8988T (cell line): ENCODE results near the gene DOK7.

Experiments
- DNase-seq: peaks from one replicate; pipeline ENCODE4 v3.0.0; 2011

DOK7 gene

DNA sequence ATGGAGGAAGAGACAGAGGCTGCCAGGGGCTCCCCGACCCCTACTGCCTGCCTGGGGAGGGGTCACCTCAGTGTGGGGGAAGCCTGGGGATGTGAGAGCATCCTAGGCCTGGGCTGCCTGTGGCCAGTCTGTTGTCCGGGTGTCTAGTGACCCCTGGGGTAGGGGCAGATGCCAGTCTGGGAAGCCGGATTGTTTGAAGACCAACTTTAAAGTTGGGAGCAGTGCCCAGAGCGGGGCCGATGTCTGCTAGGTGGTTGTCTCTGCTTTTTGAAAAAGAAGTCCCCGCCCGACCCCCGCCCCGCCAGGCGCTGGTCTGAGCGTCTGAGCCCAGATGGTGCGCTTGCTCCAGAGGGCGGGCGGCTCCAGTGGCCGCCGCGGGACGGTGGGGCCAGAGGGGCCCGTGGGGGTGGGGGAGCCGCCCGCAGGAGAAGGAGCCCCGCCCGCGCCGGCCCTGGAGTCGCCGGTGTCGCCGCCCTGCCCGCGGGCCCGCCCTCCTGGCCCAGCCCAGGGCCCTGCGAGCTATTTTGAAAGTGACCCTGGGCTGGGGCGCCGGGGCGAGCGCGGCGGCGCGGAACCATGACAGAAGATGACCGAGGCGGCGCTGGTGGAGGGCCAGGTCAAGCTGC, at the start of gene DOK7:
Gene DOK7, plus strand, starts transcription at position 517 of the 626 bp plus-strand sequence. Its CDS starts 70 bp downstream, at position 587.
- no peak for DNase-seq

GRCh38 chr4:3413675-3414420, 49.3 kb upstream of the DOK7 start:
- DNase-seq, result no peak

- DNase-seq, result no peak
Observed at GRCh38 chr4:3414421-3415279, 48.5 kb upstream of the DOK7 start.

GRCh38 chr4:3415471-3416141, 47.5 kb upstream of the DOK7 start:
- no peak for DNase-seq

GRCh38 chr4:3416270-3416669, 46.8 kb upstream of the DOK7 start:
- DNase-seq, result no peak

DNA sequence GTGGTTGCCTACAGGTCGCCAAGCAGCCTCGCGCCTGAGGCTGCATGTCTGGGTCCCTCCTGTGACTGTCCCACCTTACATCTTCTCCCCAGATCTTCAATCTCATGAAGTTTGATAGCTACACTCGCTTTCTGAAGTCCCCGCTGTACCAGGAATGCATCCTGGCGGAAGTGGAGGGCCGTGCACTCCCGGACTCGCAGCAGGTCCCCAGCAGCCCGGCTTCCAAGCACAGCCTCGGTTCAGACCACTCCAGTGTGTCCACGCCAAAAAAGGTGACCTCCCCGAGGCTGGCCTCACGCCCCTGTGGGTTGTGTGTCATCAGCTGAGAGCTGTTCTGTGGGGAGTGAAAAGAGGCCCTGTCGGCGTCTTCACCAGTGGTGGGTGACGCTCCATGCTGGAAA, 46.3 kb upstream of the DOK7 start:
- no peak for DNase-seq

GRCh38 chr4:3417448-3417847, 45.7 kb upstream of the DOK7 start:
- DNase-seq, result no peak

DNA sequence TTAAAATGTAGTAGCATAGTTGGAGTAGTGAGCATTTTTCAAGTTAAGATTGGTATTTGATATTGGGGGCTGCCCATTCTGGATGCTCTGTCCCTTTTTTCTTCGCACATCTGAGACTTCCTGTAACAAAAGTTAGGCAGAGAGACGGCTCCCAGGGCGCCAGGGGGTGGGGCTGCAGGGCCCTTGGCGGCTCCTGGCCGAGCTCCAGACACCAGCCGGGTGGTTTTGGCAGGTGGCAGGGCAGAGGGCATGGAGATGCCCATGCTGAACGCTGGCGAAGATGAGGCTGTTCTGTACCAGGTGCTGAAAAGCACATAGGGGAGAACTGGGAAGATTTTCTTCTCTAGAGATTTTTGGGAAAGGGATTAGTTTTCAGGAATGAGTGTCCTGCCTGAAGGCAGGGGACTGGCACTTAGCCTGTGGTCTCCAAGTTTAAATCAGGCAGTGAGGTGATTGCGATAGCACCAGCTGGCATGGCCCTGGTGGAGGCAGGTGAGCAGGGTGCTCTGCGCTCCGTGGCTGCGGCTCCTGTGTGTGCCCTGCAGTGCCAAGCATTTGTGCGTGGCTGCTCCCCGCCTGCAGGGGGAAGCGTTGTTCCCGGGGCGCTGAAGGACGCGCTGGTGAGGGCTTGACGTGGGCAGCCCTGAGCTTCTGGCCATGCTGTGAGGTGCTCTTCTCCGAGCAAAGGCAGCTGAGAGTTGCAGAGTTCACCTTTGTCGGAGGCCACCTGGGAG, 44.9 kb upstream of the DOK7 start:
- DNase-seq, result peak; percentile 87

DNA sequence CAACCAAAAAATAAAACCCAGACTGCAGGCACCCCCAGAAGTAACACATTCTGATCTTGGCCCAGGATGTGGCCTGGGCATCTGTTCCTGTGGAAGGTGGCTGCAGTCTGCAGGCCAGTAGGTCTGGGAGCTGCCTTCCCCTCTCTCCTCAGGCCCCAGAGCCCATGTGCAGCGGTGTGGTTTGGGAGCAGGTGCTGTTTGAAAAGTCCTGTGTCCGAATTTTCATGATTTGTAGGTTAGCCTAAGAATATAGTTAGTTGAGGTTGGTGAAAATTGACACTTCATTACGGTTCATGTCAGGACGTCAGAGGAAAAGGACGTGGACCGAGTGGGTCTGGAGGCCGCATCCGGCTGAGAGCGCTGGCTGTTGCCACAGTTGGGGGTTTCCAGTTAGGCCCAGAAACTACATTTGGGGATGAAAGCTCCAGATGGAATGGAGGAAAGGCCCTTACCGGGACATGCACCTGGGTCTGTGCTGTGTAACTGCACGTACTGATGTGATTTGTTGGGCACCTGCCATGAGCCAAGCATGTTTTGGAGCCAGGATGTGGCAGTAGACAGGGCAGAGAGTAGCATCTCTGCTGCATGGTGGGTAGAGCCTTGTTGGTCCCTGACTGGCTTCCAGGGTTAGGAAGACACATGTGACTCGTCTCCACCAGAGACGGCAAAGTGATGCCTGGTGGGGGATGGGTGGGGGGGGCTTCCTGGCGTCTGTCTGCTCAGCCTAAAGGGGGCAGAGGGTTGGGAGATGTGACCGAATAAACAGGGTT, 43.1 kb upstream of the DOK7 start:
- no peak for DNase-seq

- no peak for DNase-seq
Observed at GRCh38 chr4:3420606-3420955, 42.5 kb upstream of the DOK7 start.

DNA sequence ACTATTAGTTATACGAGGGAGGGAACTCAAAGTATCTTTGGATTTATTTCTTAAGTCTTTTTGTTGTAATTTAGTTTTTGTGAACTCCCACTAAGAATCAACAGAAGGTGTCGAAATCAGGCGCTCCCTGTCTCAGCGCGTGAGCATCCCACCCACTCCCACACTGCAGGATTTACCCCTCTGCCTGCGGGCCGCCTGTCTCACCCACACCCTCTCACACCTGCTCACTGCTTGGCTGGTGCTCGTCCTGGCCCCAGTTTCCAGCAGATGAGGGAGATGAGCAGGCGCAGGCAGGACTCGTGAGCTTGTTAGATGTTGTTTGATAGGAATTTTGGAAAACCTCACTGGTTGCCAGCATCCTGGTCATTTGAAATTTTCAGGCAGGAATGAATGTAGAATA, 42.1 kb upstream of the DOK7 start:
- no peak for DNase-seq

DNA sequence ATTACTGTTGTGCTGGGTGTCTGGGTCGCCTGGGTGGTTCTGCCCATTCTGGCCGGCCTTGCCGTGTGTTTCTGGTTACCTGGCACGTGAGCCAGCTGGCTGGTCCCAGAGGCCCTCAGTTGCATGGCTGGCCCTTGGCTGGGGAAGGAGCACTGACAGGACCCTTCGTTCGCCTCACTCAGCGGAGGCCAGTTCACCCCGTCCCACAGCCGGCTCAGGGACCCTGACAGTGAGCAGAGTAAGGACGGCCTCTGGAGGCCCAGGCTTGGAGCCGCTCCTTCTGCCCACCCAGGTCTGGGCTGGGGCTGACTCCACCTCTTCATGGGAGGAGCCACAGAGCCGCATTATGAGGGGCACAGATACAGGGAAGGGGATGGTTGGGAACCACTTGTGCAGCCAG, 41.6 kb upstream of the DOK7 start:
- no peak for DNase-seq

DNA sequence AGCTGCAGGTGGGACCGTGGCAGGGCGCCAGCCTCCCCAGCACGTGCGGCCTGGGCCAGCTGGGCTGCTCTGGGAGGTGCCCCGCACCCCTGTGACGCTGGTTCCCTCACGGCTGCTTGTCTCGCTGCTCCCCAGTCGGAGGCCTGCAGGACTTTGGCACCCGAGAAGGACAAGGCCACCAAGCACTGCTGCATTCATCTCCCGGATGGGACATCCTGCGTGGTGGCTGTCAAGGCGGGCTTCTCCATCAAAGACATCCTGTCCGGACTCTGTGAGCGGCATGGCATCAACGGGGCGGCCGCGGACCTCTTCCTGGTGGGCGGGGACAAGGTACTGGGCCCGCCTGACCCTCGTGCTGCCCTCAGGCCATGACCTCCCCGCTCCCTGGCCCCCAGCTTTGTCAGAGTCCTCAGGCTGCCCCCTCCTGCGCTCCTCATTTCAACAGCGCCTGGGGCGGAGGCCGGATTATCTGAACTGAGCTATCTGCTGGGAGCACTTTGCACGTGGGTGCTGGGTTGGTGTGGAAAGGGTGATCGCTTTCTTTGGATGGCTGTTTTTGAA, 40.8 kb upstream of the DOK7 start:
- no peak for DNase-seq

DNA sequence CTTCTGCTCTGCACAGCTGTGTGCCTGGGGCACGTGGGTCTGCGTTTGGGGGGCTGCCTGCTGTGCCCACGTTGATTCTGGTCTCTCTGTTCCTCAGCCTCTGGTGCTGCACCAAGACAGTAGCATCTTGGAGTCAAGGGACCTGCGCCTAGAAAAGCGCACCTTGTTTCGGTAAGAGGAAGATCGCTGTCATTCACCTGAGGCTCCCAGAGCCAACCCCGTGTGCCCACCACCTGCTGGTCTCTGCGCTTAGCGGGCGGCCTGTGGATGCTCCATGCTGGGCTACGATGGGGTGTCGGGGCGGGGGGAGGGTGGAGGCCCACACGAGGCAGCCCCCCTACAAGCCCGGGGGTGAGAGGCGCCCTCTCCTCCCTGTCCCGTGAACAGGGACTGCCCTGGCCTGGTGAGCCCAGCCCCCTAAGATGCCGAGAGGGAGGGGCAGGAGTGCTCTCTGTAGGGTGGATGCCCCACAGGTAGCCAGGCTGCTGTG, 40.3 kb upstream of the DOK7 start:
- DNase-seq, result no peak

DNA sequence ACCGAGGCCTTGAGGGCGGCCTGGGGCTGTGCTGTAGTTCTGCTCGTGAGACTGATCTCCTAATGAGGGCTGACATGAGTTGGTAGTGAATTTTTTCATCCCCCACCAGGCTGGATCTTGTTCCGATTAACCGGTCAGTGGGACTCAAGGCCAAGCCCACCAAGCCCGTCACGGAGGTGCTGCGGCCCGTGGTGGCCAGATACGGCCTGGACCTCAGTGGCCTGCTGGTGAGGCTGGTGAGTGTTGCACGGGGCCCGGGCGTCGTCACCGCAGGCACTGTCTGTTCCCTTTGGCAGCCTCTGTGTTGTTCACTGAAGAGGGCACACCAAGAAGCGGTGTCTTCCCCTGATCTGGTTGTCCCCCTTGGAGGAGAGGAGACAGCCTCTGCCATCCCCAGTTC, 39.7 kb upstream of the DOK7 start:
- DNase-seq, result no peak

GRCh38 chr4:3423952-3424351, 39.2 kb upstream of the DOK7 start:
- DNase-seq, result no peak

DNA sequence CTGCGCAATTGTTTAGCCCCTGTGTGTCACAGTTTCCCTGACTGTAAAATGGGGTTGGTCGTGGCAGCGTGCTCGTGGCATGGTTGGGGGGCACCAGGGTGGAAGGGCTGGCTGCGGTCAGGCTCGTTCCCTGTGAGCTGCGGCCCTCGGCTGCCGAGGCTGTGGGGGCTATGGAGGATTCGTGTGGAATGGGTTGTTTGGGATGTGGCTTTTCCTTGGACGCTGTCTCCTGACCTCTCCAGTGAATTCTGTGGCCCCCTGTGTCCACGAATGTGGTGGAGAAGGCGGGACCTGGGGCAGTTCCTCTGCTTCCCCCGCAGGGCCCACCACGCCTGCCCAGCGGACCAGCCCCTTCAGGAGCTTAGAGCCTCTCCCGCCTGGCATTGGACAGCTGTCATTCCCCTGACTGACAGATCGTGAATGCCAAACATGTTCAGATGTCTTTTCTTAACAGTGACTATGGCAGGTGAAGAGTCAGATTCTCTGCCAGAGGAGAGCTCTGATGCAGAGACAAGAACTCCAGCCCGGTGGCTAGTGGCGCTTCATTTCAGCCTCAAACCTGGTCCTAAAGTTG, 38.5 kb upstream of the DOK7 start:
- DNase-seq, result no peak

DNA sequence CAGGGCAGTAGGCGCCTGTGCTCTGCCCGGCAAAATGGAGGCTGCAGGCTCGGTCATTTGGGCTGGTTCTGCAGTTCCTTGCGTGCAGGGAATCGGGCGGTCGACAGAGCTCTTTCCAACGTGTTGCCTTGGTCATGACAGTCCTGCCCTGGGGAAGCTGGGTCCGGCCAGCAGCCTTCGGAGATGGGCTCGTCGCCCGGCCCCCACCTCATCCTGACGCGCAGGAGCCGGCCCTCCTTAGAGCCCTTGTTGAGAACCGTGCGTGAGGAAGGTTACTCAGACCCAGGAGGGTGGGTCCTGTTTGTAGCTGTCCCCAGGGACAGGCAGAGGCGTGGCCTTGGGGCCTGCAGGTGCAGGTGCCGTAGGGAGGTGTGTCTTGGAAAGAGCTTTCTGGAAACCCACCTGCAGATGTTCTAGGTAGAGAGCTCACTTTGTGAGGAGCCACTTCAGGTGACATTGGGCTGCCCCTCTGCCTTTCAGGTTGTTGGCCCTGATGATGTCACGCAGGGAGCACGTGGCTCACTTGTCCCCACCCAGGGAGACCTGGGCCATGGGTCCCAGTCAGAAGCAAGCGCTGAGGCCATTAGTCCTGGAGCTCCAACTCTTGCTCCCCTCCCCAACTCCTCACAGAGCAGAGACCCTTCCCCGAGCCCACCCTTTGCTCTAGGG, 36.5 kb upstream of the DOK7 start:
- DNase-seq, result no peak

- no peak for DNase-seq
Observed at GRCh38 chr4:3427134-3427476, 36.0 kb upstream of the DOK7 start.

DNA sequence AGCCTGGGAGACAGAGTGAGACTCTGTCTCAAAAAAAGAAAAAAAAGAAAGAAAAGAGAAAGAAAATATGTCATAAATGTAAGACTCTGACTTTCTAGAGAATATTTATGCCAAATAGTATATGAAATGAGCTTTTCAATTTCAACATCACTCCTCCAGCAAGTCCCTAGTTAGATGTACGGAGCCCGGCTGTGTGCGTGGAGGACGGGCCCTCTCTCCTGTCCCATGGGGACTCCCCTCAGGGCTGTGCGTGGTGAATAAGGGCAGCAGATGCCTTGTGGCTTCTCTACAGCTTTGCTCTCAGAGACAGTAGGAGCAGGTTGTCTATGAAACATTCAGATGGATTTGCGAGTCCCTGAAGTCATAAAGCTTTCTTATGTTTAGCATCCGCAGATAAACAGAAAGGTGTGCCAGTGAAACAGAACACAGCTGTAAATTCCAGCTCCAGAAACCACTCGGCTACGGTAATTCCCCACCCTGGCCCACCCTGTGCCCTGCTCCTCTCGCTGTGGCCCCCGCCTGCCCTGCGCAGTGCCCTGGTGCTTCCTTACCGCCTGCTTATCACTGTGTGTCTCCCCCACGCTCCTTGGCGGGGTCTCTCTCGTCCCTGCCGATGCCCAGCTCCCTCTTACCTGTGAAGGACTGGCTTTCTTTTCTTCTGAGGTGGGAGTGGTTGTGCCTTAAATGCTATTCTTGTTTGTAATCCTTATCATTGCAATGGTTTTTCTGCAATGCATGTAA, 35.2 kb upstream of the DOK7 start:
- no peak for DNase-seq
